DMS53 treated with DMSO at 0.1 percent for 48 hours (cell line): Measurements from ENCODE around the gene ZC3H12D.
"Not testable (repeated sequence)": the region's sequence is repeated elsewhere in the genome, so short reads cannot be mapped to it uniquely, and the experiment has no call there.

Experiments
- DNase-seq: peaks from one replicate; lab custom pipeline; 2025; ENCODE audit not compliant: unreplicated experiment; lab: John Stamatoyannopoulos, UW

Gene ZC3H12D

DNA sequence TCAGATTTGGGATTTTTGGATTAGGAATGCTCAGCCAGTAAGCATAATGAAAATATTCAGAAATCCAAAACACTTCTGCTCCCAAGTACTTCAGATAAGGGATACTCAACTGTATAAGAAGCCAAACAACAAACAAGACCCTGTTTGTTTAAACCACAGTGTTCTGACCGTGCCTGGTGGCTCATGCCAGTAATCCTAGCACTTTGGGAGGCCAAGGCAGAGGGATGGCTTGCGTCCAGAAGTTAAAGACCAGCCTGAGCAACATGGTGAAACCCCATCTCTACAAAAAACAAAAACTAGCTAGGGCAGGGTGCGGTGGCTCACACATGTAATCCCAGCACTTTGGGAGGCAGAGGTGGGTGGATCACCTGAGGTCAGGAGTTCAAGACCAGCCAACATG, 24.6 kb downstream of the ZC3H12D start:
- not testable (repeated sequence) for DNase-seq

DNA sequence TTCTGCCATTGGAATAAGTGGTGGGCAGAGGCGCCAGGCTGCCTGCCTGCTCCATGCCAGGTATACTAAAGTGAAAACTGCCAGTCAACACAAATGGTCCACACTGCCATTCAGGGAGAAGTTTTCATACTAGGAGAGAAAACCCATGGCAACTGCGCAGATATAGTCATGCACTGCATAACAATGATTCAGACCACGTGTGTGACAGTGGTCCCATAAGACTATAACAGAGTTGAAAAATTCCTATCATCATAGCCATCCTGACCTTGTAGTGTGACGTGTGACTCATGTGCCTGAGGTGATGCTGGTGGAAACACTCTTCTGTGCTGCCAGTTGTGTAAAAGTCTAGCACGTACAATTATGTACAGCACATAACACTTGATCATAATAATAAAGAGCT, 25.1 kb downstream of the ZC3H12D start:
- DNase-seq, result no peak

DNA sequence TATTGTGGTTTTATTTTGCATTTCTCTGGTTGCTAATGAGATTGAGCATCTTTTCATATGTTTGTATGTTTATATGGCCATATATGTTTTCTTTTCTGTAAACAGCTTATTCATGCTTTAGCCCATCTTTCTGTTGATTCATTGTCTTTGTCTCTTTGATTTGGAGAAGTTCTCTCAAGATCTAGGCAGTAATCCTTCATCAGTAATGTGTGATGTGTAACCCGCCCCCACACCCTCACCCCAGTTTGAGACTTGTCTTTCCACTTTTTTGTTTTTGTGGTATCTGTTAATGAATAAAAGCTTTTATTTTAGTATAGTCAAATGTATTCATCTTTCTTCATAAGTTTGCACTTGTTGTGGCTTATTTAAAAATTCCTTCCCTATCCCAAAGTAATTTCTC, 26.0 kb downstream of the ZC3H12D start:
- no peak for DNase-seq

DNA sequence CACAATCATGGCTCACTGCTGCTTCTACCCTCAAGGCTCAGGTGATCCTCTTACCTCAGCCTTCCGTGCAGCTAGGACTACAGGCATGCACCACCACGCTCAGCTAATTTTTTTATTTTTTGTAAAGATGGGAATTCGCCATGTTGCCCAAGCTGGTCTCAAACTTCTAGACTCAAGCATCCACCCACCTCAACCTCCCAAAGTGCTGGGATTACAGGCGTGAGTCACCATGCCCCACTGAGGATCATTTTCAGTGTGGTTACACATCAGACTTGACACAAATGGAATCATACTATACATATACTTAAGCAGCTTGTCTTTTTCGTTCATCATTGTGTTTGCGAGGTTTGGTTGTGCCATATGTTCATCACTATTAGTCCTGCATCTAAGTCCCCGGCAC, 26.6 kb downstream of the ZC3H12D start:
- no peak for DNase-seq

DNA sequence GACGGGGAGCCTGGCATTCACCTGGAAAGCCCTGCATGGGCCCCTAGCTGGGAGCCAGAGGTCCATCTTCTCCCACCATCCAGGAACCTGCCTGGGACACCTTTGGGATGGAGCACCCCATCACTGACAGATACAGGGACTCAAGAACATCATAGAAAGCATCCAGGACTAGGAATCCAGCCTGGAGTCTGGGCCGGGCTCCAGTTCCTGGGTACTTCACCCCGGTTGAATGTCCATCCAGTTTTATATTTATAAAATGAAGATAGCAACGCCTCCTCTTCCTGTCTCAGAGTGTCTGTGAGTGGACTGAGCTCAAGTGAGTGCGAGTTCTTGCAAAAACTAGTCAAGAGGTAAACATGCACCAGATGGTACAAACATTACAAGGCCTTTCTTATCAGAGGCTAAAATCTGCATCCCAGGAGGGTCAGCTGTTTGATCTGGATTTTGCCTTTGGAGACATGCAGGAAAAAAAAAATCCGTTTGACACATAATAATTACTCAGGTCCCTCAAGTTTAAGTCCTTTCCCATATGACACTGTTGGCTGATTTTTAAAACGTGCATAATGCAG, 27.4 kb downstream of the ZC3H12D start:
- DNase-seq, result peak; percentile 52

DNA sequence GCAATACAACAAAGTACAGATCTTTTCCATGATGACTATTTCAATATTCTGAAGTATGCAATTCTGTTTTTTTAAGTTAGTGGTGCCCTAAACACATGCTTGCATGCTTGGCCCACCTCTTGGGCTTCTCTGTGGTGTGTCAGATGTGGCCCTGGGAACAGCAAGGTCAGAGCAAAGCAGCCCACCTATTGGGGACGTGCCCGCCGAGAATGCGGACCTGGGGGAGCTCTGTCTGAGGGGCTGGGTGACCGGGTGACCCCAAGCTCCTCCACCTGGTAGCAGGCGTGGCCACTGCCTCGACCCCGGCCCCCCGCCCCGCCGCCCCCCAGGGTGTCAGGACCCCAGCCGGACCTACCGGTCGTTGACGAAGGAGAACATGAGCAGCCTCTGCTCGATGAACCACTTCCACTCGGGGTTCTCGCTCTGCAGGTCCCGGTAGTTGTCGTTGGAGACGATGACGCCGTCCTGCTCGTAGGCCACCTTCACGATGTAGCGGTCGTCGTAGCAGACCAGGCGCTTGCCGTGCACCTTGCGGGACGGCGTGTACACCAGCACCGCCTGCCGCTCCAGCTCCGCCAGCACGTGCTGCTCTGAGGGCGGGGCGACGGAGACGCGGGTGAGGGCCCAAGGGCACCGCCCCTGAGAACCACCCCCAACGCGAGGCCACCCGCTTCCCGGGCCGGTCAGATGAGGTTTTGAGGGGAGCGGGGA, 28.3 kb downstream of the ZC3H12D start:
- no peak for DNase-seq

DNA sequence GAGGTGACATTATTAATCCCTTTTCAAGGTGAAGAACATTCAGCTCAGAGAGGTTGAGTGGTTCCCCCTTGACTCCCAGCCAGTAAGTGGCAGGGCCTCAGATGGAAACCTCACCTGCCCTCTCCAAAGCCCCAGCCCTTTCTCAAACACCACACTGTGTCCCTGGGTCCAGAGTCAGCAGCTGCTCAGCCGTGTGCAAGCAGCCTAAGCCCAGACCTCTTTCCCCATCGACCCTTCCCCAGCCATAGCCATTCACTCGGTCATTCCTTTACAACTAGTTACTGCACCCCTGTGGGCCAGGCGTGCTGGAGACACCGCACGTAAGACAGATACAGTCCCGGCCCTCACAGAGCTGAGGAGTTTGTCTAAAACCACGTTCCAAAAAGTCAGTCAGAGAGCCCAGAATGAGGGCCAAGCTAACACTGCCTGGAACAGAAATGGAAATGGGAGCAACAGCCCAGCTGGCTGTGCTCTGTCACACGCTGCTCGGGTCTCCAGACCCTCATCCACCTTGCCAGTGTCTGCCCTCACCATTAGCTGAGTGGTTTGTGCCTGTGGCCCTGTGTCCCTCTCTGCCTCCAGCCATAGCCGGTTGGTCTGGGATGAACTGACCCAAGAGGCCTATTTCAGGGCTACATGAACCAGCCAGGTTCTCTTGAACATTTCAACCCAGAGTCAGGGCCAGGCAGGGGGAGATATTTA, 29.6 kb downstream of the ZC3H12D start:
- no peak for DNase-seq

DNA sequence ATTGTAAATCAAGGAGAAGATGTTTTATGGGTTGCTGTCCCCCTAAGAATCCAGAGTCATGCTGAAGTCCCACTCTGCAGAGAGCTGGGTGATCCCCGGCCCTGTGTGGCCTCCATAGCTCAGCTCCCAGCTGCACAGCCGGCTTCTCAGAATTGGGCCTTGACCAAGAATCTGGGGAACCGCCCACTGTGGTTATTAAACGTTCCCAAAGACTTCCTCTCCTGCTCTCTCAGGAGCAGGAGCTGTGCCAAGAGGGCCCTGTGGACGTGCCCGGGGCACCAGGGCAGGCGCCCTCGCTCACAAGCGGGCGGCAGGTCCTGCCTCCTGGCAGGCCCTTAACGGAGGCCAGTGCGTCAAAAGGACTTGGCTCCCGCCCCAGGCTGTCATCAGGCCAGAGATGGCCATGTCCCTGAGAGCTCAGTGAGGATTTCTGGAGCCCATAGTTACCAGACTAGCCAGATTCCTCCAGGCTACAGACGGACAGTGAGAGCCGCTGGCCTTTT, 30.4 kb downstream of the ZC3H12D start:
- no peak for DNase-seq

DNA sequence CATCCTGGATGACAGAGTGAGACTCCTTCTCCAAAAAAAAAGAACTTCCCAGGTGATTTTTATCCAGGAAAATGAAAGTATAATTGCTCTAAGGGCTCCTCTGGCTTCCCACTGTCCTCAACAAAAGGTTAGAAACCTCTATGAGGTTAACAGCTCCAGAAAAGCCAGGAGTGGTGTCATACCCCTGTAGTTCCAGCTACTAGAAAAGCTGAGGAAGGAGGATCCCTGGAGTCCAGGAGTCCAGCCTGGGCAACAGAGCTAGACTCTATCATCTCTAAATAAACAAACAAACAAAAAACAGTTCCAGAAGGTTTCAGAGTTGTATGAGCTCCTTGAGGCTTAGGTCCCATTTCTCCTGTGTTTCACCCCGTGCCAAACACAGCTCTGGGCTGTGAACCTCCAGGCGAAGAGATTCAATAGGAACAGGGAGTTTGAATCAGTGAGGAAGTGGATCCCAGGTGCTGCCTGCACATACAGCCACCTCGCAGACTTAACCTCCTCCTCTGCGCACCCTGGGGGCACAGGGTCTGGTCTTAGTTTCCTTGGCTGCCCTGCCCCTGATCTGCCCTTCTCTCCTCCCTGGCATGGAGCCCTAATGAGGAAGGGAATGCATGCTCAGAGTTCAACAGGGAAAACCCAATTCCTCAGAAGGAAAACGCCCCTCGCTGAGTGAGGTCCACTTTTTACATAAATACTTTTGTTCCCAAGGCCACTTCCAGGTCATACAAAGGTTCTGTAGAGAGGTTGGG, 31.0 kb downstream of the ZC3H12D start:
- DNase-seq, result no peak

DNA sequence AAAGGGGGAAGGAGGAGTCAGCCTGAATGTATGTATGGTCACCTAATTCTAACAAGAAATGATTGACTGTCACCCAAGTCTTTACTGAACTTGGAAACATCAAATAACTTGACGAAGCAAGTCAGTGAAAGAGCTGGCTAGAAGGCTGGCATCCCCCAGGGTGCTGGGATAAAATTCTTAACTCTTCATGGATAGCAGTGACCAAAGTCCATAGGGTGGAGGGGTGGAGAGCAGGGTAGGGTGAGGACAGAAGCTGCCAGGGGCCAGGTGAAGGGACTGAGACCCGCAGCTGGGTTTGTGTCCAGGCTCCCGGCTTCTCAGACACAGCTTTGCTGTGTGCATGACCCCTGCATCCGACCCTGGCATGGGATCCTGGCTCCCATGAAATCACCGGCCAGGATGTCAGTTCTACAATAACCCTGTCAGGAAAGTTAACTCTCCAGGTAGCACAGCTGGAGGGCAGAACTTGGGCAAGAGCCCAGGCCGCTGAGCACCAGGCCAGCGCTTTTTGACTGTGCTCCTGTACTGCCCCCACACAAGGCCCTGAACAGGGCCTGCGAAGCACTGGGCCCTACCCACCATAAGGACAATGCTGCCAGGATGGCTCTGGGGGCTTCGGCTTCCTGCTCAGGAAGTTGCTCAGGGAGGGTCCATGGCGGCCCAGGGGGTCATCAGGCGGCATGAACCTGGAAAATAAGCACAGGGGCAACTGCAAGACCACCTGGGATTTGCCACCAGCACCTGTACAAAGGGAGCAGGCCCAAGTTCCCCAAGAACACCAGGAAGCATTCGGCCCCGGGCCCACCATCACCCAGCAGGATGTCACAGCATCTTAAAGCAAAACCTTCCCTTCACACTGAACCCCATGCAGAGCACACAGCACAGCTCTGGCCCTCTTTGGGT, 32.5 kb downstream of the ZC3H12D start:
- no peak for DNase-seq

DNA sequence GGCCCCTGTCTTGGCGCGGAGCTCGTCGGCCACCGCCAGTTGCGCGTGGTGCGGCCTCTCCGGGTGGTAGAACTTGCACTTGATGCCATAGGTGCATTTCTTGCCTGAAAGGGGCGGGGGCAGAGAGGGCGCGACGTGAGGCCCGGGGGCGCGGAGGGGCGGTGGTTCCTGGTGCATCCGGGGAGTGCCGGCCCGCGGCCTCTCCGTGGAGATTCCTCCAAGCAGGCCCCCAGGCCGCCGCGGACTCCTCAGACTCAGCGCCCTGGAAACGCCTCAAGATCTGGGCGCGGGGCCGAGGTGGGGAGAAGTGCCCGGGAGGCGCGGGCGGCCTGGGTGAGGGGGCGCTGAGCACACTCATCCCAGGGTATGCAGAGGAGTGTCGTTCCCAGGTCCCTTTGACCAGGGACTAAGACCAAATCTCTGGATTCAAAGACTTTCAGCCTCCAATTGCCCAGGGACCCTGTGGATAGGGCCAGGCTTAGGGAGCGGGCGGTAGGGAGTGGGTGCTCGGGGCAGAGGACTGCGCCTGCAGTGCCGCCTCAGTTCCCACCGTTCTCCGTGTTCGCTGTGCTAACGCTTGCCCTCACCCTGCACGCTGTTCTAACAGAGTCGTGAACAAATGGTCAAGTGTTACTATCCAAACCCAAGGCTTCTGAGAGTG, 33.3 kb downstream of the ZC3H12D start:
- no peak for DNase-seq

DNA sequence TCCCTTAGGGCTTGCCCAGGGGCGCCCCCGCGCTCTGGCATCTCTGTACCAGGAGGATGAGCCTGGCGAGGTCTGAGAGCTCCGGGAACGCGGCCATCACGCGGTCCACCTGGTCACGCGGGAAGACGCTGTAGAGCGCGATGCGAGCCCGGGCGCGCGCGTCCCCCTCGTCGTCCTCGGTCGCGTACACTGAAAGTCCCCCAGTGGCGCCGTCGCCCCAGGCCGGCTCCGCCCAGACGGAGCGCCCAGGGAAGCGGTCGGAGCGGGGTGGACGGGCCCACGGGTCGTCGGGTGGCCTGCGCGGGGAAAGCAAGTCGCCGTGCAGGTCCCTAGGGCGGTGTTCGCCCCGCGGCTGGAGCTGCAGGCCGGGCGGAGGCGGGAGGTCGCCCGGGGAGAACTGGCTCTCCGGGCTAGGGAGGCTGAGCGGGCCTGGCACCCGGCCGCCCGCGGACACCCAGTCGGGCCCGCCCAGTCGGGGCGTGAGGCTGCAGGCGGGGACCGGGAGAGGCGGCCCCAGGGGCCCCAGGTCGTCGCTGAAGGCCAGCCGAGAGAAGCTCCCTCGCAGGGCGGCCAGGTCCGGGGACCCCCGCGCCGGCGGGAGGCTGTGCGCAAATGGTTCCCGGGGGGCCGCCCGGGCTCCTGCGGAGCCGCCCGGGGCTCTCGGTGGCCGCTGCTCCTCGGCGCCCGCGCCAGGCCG, 34.0 kb downstream of the ZC3H12D start:
- no peak for DNase-seq

DNA sequence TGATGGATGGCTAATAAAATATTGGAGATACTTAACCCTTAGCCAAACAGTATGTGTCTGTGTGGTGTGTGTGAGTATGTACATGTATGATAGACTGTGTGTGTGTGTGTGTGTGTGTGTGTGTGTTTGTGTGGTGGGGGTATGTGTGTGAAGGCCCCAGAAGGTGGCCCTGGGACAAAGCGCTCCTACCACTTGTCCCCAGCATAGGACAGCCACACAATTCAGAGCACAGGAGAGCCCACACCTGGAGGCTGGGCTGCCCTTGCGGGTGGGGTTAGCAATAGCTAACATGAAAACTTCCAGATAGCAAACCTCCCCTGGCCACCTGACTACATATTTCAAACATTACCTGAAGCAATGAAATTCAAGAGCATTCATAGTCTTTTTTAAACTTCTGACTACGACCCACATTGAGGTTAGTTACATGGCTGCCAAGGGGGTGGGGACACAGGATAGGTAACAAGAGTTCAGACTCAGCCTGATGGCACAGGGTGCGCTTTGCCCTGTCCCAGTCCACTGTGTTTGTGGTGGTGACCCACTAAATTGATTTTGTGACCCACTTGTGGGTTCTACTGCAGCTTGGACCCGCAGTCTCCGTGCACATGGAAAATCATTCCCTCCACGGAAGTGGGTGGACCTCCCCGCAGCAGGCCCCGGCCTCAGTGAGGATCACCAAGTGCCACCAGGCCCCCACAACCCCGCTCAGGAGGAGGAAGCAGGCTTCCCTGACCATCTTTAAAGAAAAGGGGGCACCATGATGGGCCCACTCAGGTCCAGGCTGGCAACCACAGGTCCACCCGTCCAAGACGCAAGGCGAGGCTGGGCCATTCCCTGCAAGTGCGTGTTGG, 34.8 kb downstream of the ZC3H12D start:
- DNase-seq, result no peak

DNA sequence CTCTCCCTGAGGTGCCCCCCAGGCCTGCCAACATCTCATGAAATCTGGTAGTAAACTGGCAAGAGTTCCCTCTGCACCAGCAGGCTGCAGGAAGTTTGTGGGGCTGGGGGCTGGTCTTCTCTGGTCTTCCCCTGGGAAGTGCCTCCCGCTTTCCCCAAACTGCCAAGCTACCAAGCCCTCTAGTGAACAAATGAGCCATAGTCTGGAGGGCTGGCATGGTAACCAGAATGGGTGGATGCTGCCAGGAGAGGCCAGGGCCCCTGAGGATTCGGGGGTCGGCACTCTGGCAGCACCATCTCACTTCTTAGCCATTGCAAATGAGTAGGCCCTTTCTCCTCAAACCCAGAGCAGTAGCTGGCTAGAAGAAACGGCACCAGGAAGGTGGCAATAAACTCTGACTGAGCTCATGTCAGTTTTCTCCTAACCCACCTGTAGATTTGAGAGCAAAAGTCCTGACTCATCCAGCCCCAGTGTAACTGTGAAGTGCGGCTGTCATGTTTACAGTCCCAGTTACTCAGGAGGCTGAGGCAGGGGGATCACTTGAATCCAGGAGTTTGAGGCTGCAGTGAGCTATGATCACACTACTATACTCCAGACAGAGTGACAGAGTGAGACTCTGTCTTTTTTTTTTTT, 35.9 kb downstream of the ZC3H12D start:
- no peak for DNase-seq

DNA sequence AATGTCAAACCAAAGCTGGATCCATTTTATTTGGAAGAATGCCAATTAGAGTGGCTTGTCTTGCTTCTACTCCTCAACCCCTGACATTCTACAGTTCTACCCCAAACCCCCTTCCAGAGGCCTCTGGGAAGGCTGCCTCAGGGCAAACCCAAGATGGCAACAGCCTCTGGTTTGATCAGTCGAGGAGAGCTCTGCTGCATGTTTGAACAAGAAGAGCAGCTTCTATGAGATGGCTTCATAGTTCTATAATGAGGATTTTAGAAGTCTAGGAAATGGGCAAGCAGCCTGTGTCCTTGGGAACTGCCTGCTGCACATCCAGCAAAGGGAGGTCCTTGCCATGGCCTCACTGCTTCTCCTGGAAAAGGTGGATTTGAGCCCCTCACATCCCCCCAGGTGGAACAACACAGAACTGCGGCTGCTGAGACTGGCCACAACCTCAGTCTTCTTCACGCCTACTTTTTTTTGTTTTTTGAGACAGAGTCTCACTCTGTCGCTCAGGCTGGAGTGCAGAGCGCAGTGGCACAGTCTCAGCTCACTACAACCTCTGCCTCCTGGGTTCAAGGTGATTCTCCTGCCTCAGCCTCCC, 37.9 kb downstream of the ZC3H12D start:
- no peak for DNase-seq

DNA sequence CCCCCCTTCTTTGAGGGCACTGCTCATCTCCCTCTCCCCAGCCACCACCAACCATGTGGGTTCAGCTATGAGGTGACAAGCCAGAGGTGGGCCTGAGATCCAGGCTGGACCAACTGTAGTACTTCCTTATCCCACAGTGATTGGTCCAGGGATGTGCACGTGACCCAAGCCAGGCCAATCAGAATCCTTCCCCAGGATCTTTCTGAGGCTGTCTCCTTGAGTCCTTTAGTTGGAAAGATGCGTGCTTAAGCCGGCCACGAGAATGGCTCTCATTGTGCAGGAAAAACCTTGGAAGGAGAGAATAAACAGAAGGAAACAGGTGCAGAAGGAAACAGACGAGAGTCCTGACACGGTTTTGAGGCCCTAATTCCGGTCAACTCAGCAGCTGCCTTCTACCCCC, 39.2 kb downstream of the ZC3H12D start:
- DNase-seq, result no peak

DNA sequence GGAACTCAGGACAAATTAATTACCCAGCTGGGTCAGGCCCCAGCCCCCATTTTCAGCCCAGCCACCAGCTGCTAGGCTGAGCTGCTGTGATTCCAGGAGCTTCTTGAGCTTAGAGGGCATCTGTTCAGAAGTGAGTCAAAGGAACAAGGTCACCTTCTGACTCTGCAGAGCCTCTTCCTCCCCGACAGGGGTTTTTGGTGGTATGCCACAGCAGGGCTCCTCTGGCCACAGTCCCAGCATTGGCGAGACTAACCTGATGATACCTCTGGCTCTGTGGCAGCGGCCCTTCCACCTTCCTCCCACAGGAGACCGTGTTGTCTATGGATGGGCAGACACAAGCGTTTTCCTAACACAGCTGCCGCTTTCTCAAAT, 39.7 kb downstream of the ZC3H12D start:
- DNase-seq, result no peak
